Right lobe of liver (tissue), 6 donors: Measurements from ENCODE around the gene PGAP1. TPM values are rescaled to one million over a fixed set of nuclear protein-coding genes. Genes with fewer than 3 reads are reported as not detected.

Source experiments
- ATAC-seq, 4 donors: fragments of 200-7000 bp; cut with Tn5 transposase; one replicate each; pipeline ENCODE4 v1.9.1; 2020; ENCODE audit warnings: mild to moderate bottlenecking in 4 of 4, moderate library complexity in 4 of 4
- DNase-seq, 3 donors: peaks; one replicate each; pipeline ENCODE4 v3.0.0-alpha.2; 2020
- H3K27ac ChIP-seq, 3 donors: fragments of 200-600 bp; one replicate each; pipeline ENCODE4 v1.8.0; 2022
- H3K27me3 ChIP-seq, 2 donors: fragments of 200-600 bp; one replicate each; pipeline ENCODE4 v1.8.0; 2022
- H3K36me3 ChIP-seq, 4 donors: fragments of 200-600 bp; sonication (generic) in 1 of 4; one replicate each; pipeline versions ENCODE4 v1.5.1 to v1.8.0; 2017 to 2022; ENCODE audit warnings: control low read depth in 1 of 4
- H3K4me1 ChIP-seq, 4 donors: fragments of 200-600 bp; sonication (generic) in 1 of 4; one replicate each; pipeline versions ENCODE4 v1.5.1 to v1.8.0; 2017 to 2022; ENCODE audit warnings: control low read depth in 1 of 4
- H3K4me3 ChIP-seq, 3 donors: fragments of 200-600 bp; one replicate each; pipeline ENCODE4 v1.8.0; 2022
- H3K9me3 ChIP-seq, 4 donors: fragments of 200-600 bp; sonication (generic) in 1 of 4; one replicate each; pipeline versions ENCODE4 v1.5.1 to v1.8.0; 2017 to 2022; ENCODE audit warnings: control low read depth in 1 of 4
- CTCF ChIP-seq, 4 donors: fragments of 200-600 bp in 3 of 4; fragments of 450-650 bp in 1 of 4; IDR thresholded peaks; one replicate each; pipeline versions ENCODE4 v1.5.1 to v1.8.0; 2016 to 2022; ENCODE audit warnings: antibody characterized with exemption in 4 of 4, mild to moderate bottlenecking in 2 of 4
- POLR2A ChIP-seq: fragments of 450-650 bp; IDR thresholded peaks from one replicate; pipeline ENCODE4 v1.6.1; 2017; ENCODE audit warnings: antibody characterized with exemption, mild to moderate bottlenecking
- WGBS: methylation state at CpG from one replicate; pipeline ENCODE4 v1.1.6; 2018; ENCODE audit warnings: low coverage, low lambda C conversion rate; ENCODE audit not compliant: insufficient coverage; ENCODE audit errors: missing lambda C conversion rate; 5-methylcytosine and 5-hydroxymethylcytosine counted together
- intact Hi-C, 2 donors: fragments of 100-400 bp; cut with DNase I; formaldehyde crosslinking; loops; one replicate each; pipeline versions ENCODE4 v1.11.2 to v1.14.1; 2022
- total RNA-seq, 6 experiments: library from RNA; depleted of rRNA in 2 of 6; stranded (reverse); fragments of >200 nt in 2 of 6; fragmentation: NEBNext Ultra II Directional in 3 of 6; extraction: Animal tissue kit (Norgen Biotek cat#: 25700) in 3 of 6; gene quantifications; one replicate each; pipeline versions ENCODE4 v1.1.0 to v1.2.4, GENCODE V29; 2016 to 2023
- donor health status: DM: no; HTN: yes; CAD: no.
- donor health status: DM: no; HTN: no; CAD: no.
- donor health status: DM: no; HTN: no; CAD: no.
- donor health status: DM: no; HTN: yes; CAD: no.
- donor health status: DM: no; HTN: yes; CAD: no.

The PGAP1 gene
- total RNA-seq, 6 experiments from 2014 or later: 2.2 to 4.2 (median 3.5) TPM

GRCh38 chr2:196827356-196827755 lies 99.2 kb downstream of the PGAP1 start:
- no peaks in the 10 kb centered on the region for H3K36me3 ChIP-seq
- no peak overlapping the region for H3K4me3 ChIP-seq
- no peaks in the 10 kb centered on the region for H3K4me1 ChIP-seq
- H3K9me3 ChIP-seq: no peaks in the 10 kb centered on the region
- DNase-seq (no peak), ATAC-seq (no peak)
- no peak for TF ChIP-seq POLR2A
- no peak for TF ChIP-seq CTCF (IDR thresholded peaks at IDR 0.05)
- 51% methylated on average over 2 of the region's 2 CpGs for WGBS
- H3K27ac ChIP-seq: no peak overlapping the region
- intact Hi-C loops: no loop called here
- H3K27me3 ChIP-seq: no peaks in the 10 kb centered on the region

DNA sequence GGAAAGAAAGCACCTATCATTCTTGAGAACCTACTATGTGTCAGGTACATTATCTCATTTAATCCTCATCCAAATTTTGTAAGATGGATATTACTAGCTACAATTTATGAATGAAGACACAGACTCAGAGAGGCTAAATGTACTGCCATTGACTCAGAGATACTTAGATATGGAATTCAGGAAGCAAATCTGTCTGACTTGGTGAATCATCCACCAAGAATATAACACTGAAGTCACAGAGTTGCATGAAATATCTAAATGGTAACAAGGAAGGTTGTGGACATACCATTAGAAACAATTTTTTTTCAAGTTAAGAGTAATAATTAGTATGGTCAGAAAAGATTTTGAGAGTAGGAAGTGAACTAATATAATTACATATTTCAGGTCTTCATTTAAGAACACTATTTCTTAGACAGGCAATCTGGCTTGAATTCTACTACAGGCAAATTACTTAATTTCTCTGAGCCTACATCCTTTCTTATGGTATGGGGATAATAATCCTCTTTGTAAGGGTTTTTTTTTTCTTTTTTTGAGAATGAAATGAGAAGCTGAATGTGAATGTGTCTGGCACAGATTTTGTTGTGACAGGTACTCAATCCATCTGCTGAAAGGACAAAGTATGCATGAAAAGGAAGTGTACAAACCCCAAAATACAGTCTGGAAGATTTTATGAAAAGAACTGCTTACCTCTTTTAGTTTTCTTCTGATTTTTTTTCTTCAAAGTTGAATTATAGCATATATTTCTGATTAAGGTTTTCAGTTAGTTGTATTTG lies 102.6 kb downstream of the PGAP1 start:
- intact Hi-C loops: no loop called here
- Histone ChIP-seq H3K4me3 (no peak overlapping the region), H3K36me3 (no peaks in the 10 kb centered on the region), H3K27me3 (no peaks in the 10 kb centered on the region), H3K27ac (no peak overlapping the region), H3K4me1 (no peaks in the 10 kb centered on the region), H3K9me3 (no peaks in the 10 kb centered on the region)
- DNase-seq (no peak), ATAC-seq (no peak)
- TF ChIP-seq POLR2A (no peak), CTCF (IDR thresholded peaks at IDR 0.05) (no peak)

GRCh38 chr2:196821195-196821594 lies 105.3 kb downstream of the PGAP1 start:
- no peak for ATAC-seq
- no peak for DNase-seq
- H3K27me3 ChIP-seq: no peaks in the 10 kb centered on the region
- no peak overlapping the region for H3K4me3 ChIP-seq
- H3K36me3 ChIP-seq: no peaks in the 10 kb centered on the region
- TF ChIP-seq CTCF (IDR thresholded peaks at IDR 0.05) (no peak), POLR2A (no peak)
- no peak overlapping the region for H3K27ac ChIP-seq
- 82% methylated on average over 1 of the region's 1 CpG for WGBS
- no peaks in the 10 kb centered on the region for H3K4me1 ChIP-seq
- intact Hi-C loops: no loop called here
- no peaks in the 10 kb centered on the region for H3K9me3 ChIP-seq

- Histone ChIP-seq H3K27me3 (no peaks in the 10 kb centered on the region), H3K4me1 (no peaks in the 10 kb centered on the region), H3K27ac (no peak within 1 kb of the TSS), H3K4me3 (no peak within 1 kb of the TSS), H3K36me3 (no peaks in the 10 kb centered on the region), H3K9me3 (no peaks in the 10 kb centered on the region)
- DNase-seq: no peak
- 64% methylated on average over 1 of the region's 1 CpG for WGBS
- intact Hi-C loops: no loop called here
- no peak for ATAC-seq
- TF ChIP-seq POLR2A (no peak), CTCF (IDR thresholded peaks at IDR 0.05) (no peak)
Measured at GRCh38 chr2:196809260-196809659, 117.2 kb downstream of the PGAP1 start, which contains the start of gene C2orf66. TSS of gene C2orf66 (minus strand) at chr2:196809355. CDS start at chr2:196809336, 19 bp downstream.
